ENCODE measurements around the gene BHMT. TPM values are rescaled to one million over a fixed set of nuclear protein-coding genes. Genes with fewer than 3 reads are reported as not detected.

BHMT gene
- total RNA-seq, 1 donor from 2014 or later = not detected

DNA sequence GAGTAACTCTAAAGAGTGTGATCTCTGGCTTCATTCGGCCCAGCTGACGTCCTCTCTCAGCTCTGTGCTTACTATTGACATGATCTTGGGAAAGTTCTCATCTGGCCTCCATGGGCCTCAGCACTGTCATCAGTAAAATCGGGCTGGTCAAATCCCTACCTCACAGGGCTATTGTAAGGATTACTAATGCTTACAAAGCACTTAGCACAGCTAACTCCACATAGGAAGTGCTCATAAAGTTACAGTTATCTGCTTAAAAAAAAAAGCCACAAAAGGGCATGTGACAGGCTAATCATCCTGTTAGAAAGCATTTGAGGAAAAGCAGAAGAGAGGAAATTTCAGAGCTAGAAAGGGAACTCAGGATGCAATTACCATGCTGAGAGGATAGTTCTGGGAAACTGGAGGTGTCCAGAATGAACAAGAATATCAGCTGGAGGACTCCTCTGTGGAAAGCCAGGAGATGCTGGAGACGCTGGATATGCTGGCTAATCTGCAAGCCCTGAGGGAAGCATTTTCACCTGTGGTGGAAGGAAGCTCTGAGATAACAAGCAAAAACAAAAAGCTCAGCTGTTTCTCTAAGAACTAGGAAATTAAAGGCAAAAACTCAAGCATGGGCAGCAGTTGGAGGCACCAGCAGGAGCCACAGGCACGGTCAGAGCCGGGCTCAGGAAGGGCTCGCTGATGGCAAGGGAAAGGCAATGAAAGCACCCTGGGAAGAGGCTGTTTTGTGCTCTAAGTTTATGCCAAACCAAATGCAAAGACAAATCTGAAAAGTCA is 4.4 kb upstream of the BHMT start:
- no peaks in the 10 kb centered on the region for H3K36me3 ChIP-seq
- peaks cover 6% of the 10 kb centered on the region for H3K27me3 ChIP-seq
- peaks cover 0 to 5% of the 10 kb centered on the region in 2 donors for H3K4me1 ChIP-seq
- intact Hi-C loops (cut with DNase I) = no loop called here
- H3K27ac ChIP-seq = no peak overlapping the region
- H3K9me3 ChIP-seq = no peaks in the 10 kb centered on the region
- H3K4me3 ChIP-seq = peak overlapping the region in 1 of 2 donors; percentile 27
- DNase-seq (ENCODE audit: low spot score in 2 of 2) = no peak
- TF ChIP-seq, protein P1, sequence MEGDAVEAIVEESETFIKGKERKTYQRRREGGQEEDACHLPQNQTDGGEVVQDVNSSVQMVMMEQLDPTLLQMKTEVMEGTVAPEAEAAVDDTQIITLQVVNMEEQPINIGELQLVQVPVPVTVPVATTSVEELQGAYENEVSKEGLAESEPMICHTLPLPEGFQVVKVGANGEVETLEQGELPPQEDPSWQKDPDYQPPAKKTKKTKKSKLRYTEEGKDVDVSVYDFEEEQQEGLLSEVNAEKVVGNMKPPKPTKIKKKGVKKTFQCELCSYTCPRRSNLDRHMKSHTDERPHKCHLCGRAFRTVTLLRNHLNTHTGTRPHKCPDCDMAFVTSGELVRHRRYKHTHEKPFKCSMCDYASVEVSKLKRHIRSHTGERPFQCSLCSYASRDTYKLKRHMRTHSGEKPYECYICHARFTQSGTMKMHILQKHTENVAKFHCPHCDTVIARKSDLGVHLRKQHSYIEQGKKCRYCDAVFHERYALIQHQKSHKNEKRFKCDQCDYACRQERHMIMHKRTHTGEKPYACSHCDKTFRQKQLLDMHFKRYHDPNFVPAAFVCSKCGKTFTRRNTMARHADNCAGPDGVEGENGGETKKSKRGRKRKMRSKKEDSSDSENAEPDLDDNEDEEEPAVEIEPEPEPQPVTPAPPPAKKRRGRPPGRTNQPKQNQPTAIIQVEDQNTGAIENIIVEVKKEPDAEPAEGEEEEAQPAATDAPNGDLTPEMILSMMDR (IDR thresholded peaks at IDR 0.05) = no peak

DNA sequence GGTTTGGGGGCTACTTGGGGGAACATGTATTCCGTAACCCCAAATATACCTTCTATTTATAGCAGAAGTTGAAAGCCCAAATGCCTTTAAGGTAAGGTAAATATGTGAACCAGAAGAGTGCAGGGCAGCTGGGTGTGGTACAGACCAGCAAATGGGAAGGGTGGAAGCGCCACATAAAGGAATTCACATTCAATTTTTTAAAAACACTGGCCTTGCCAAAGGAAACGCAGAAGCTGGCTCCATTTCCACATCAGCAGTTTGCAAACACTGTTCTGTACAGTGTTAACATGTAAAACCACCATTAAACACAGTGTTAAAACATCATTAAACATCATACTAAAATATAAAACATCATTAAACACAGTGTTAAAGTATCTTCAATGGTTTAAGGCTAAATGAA is 3.5 kb upstream of the BHMT start:
- H3K9me3 ChIP-seq = no peaks in the 10 kb centered on the region
- no peak for DNase-seq (ENCODE audit: low spot score in 2 of 2)
- intact Hi-C loops (cut with DNase I) = no loop called here
- peak overlapping the region; percentile 12 to 27 for H3K4me3 ChIP-seq
- H3K27ac ChIP-seq = no peak overlapping the region
- TF ChIP-seq, protein P1 (IDR thresholded peaks at IDR 0.05) = no peak
- peaks cover 0 to 5% of the 10 kb centered on the region in 2 donors for H3K4me1 ChIP-seq
- H3K36me3 ChIP-seq = no peaks in the 10 kb centered on the region
- peaks cover 9% of the 10 kb centered on the region for H3K27me3 ChIP-seq

DNA sequence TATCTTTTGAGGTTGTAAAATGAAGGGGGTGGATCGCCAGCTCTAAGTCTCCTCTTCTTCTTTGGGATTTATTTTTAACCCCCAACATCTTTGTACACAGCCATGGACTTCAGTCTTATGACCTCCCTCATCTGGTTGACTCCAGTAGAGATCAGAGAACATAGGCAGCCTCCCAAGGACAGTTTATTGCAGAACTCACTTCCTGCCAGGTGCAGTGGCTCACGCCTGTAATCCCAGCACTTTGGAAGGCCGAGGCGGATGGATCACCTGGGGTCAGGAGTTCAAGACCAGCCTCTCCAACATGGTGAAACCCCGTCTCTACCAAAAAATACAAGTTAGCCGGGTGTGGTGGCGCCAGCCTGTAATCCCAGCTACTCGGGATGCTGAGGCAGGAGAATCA is 2.8 kb upstream of the BHMT start:
- H3K27ac ChIP-seq = no peak overlapping the region
- no peak for DNase-seq (ENCODE audit: low spot score in 2 of 2)
- intact Hi-C loops (cut with DNase I) = no loop called here

DNA sequence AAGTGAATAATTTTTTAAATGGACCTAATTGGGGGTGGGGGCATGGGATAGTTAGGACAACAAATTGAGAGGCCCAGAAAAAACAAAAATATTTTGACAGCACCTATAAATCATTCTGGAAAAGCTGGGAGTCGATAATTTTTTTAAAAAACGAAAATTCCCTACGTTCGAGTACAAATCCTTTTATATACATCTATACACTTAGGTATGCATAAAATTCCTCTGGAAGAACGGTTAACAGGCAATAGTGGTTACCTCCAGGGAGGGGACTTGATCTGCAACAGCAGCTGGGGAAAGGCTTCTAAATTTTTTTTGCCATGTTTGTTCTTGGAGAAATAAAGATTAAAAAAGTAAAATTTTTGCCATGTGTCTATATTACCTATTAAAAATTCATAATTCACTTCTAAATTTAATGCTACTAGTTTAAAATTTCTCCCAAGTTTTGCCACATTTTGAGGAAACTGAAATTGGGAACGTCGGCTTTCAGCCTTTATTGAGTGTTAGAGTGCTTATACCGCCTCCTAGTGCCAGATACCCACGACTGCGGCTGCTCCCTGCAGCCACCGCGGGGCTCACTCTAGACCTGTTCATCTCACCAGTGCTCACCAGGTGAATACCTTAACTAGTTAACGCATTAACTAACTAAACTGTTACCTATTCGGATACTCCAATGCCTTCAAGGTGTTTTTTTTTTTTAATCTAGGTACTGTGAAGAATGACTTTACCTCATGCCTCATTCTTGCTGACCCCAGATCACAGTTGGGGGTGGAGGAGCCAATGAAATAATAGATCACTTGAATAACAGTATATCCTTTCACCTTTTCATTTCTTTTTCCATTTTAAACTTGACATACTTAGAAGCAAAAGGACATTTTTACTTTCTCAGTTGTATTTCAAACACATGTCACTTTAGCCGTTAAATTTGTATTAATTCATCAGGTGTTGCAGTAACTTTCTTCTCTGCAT is 1.8 kb upstream of the BHMT start:
- TF ChIP-seq, protein P1 (IDR thresholded peaks at IDR 0.05) = no peak
- no peaks in the 10 kb centered on the region for H3K36me3 ChIP-seq
- intact Hi-C loops (cut with DNase I) = no loop called here
- no peak for DNase-seq (ENCODE audit: low spot score in 2 of 2)
- no peaks in the 10 kb centered on the region for H3K9me3 ChIP-seq
- H3K27me3 ChIP-seq = peaks cover 9% of the 10 kb centered on the region
- peaks cover 0 to 5% of the 10 kb centered on the region in 2 donors for H3K4me1 ChIP-seq
- H3K27ac ChIP-seq = no peak overlapping the region
- H3K4me3 ChIP-seq = no peak overlapping the region

More for the DNA sequence above, 2.8 kb upstream of the BHMT start:
- H3K9me3 ChIP-seq = no peaks in the 10 kb centered on the region
- peaks cover 0 to 5% of the 10 kb centered on the region in 2 donors for H3K4me1 ChIP-seq
- no peaks in the 10 kb centered on the region for H3K36me3 ChIP-seq
- H3K4me3 ChIP-seq = no peak overlapping the region
- peaks cover 9% of the 10 kb centered on the region for H3K27me3 ChIP-seq
- TF ChIP-seq, protein P1 (IDR thresholded peaks at IDR 0.05) = no peak

DNA sequence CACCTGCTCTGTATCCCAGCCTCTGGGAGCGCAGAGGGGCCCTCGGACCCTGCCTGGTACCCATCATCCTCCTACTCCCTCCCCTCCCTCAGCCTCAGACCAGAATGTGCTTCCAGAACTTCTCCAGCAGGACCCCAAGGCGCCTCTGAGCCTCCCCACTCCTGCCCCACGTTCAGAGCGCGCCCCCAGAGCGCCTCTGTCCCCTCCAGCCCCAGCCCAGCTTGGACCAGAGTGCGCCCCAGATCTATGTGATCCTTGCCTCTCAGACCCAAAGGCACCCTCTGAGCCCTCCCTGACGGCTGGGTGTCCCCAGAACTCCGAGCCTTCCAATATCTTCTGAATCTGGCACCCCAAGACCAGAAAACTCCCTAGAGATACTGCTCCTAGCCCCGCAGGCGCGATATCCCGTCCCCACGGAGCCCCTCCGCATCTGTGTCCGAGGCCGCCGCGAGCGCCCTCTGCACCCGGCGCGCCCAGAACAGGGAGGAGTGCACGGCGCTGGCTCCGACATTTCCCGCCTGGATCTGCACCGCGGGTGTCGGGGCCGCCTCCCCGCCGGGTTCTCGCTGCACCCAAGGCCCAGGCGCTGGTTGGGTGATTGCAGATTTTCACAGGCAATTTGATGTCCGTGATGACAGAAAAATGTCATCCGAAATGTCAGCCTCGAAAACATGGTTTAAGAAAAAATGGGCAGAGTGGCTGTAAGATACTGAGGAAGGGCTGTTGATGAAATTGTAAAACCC is 522 bp downstream of the BHMT start:
- peaks cover 0 to 5% of the 10 kb centered on the region in 2 donors for H3K4me1 ChIP-seq
- no peaks in the 10 kb centered on the region for H3K36me3 ChIP-seq
- H3K4me3 ChIP-seq = no peak overlapping the region
- no peak overlapping the region for H3K27ac ChIP-seq
- no peaks in the 10 kb centered on the region for H3K9me3 ChIP-seq
- intact Hi-C loops (cut with DNase I) = no loop called here
- TF ChIP-seq, protein P1 (IDR thresholded peaks at IDR 0.05) = no peak
- DNase-seq (ENCODE audit: low spot score in 2 of 2) = no peak
- H3K27me3 ChIP-seq = peaks cover 9% of the 10 kb centered on the region

All from ascending aorta (tissue), 2 donors.